Measurements from ENCODE around the gene IFT57. TPM values are rescaled to one million over a fixed set of nuclear protein-coding genes. Genes with fewer than 3 reads are reported as not detected.

IFT57 gene
- total and polyA plus RNA-seq, 10 donors, result 26.2 to 48.9 (median 38.9) TPM

GRCh38 chr3:108183971-108184370 lies 38.3 kb downstream of the IFT57 start:
- TF ChIP-seq, protein P1, sequence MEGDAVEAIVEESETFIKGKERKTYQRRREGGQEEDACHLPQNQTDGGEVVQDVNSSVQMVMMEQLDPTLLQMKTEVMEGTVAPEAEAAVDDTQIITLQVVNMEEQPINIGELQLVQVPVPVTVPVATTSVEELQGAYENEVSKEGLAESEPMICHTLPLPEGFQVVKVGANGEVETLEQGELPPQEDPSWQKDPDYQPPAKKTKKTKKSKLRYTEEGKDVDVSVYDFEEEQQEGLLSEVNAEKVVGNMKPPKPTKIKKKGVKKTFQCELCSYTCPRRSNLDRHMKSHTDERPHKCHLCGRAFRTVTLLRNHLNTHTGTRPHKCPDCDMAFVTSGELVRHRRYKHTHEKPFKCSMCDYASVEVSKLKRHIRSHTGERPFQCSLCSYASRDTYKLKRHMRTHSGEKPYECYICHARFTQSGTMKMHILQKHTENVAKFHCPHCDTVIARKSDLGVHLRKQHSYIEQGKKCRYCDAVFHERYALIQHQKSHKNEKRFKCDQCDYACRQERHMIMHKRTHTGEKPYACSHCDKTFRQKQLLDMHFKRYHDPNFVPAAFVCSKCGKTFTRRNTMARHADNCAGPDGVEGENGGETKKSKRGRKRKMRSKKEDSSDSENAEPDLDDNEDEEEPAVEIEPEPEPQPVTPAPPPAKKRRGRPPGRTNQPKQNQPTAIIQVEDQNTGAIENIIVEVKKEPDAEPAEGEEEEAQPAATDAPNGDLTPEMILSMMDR (IDR thresholded peaks at IDR 0.05 in 8 of 11, conservative IDR thresholded peaks at IDR 0.05 in 3 of 11), result no peak
- TF ChIP-seq POLR2AphosphoS5 (IDR thresholded peaks at IDR 0.05) (no peak), POLR2A (IDR thresholded peaks at IDR 0.05) (no peak)
- no peak for DNase-seq
- H3K36me3 ChIP-seq, result peaks cover 0 to 46% (median 1%) of the 10 kb centered on the region in 6 donors
- 84 to 100% (median 93%) methylated on average over 2 of the region's 2 CpGs for WGBS, 5 donors
- intact Hi-C loops (cut with DNase I; ENCODE audit: low total_unique reads), result no loop called here
- peaks cover 0 to 15% (median 12%) of the 10 kb centered on the region in 8 donors for H3K9me3 ChIP-seq
- H3K4me1 ChIP-seq, result peaks cover 0 to 15% (median 6%) of the 10 kb centered on the region in 6 donors
- H3K27ac ChIP-seq, result no peak overlapping the region
- H3K4me3 ChIP-seq, result no peak overlapping the region
- no peaks in the 10 kb centered on the region for H3K27me3 ChIP-seq (replicated peaks in 1 of 7)

- Histone ChIP-seq H3K4me1 (peaks cover 0 to 16% (median 6%) of the 10 kb centered on the region in 6 donors), H3K9me3 (peaks cover 0 to 15% (median 12%) of the 10 kb centered on the region in 8 donors), H3K27me3 (replicated peaks in 1 of 7) (no peaks in the 10 kb centered on the region), H3K4me3 (no peak overlapping the region), H3K36me3 (peaks cover 0 to 38% (median 0%) of the 10 kb centered on the region in 6 donors), H3K27ac (no peak overlapping the region)
- intact Hi-C loops (cut with DNase I; ENCODE audit: low total_unique reads), result no loop called here
- TF ChIP-seq, protein P1 (IDR thresholded peaks at IDR 0.05 in 8 of 11, conservative IDR thresholded peaks at IDR 0.05 in 3 of 11), result no peak
- TF ChIP-seq POLR2AphosphoS5 (IDR thresholded peaks at IDR 0.05) (no peak), POLR2A (IDR thresholded peaks at IDR 0.05) (no peak)
- no peak for DNase-seq
- WGBS, 5 donors, result 42 to 77% (median 52%) methylated on average over 1 of the region's 1 CpG
These were observed 39.0 kb downstream of the IFT57 start for GRCh38 chr3:108183181-108183580.

DNA sequence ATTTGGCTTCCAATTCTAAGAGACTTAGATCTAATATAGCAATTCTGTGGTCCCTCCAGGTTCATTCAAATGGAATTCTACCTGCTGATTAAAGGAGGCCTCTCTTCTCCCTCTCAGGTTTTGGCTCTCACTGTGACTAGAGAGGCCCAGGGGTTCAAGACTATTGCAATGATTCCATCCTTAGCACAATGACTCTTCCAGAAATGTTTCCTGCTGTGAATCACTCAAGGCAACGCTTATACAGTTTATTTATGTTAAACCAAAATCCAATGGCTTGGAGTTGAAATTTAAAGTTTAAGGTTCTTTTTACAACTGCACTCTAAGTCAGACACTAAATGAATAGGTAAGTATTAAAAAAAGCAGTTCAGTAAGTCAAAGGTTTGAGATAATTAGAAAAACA lies 39.9 kb downstream of the IFT57 start:
- Histone ChIP-seq H3K27ac (no peak overlapping the region), H3K9me3 (peaks cover 0 to 15% (median 12%) of the 10 kb centered on the region in 8 donors), H3K36me3 (peaks cover 0 to 30% (median 0%) of the 10 kb centered on the region in 6 donors), H3K27me3 (replicated peaks in 1 of 7) (no peaks in the 10 kb centered on the region), H3K4me1 (peaks cover 0 to 16% (median 6%) of the 10 kb centered on the region in 6 donors), H3K4me3 (no peak overlapping the region)
- 55 to 79% (median 67%) methylated on average over 1 of the region's 1 CpG for WGBS, 5 donors
- TF ChIP-seq POLR2AphosphoS5 (IDR thresholded peaks at IDR 0.05), result no peak
- TF ChIP-seq, protein P1 (IDR thresholded peaks at IDR 0.05 in 8 of 11, conservative IDR thresholded peaks at IDR 0.05 in 3 of 11), result no peak
- TF ChIP-seq POLR2A (IDR thresholded peaks at IDR 0.05), result no peak
- no peak for DNase-seq
- intact Hi-C loops (cut with DNase I; ENCODE audit: low total_unique reads), result no loop called here

GRCh38 chr3:108181172-108181571 lies 41.1 kb downstream of the IFT57 start:
- H3K27ac ChIP-seq, result peak overlapping the region in 2 of 8 donors; percentile 11 to 16
- peaks cover 0 to 19% (median 0%) of the 10 kb centered on the region in 6 donors for H3K36me3 ChIP-seq
- no peak overlapping the region for H3K4me3 ChIP-seq
- TF ChIP-seq, protein P1 (IDR thresholded peaks at IDR 0.05 in 8 of 11, conservative IDR thresholded peaks at IDR 0.05 in 3 of 11), result no peak
- TF ChIP-seq POLR2AphosphoS5 (IDR thresholded peaks at IDR 0.05), result no peak
- TF ChIP-seq POLR2A (IDR thresholded peaks at IDR 0.05), result no peak
- peaks cover 0 to 15% (median 12%) of the 10 kb centered on the region in 8 donors for H3K9me3 ChIP-seq
- intact Hi-C loops (cut with DNase I; ENCODE audit: low total_unique reads), result no loop called here
- no peak for DNase-seq
- H3K4me1 ChIP-seq, result peaks cover 0 to 16% (median 6%) of the 10 kb centered on the region in 6 donors
- WGBS, 5 donors, result 24 to 48% (median 39%) methylated on average over 1 of the region's 1 CpG
- H3K27me3 ChIP-seq (replicated peaks in 1 of 7), result no peaks in the 10 kb centered on the region

Measured in spleen (tissue), 11 donors.